Mononuclear cell (primary cell): ENCODE data around the gene MICOS13. TPM values are rescaled to one million over a fixed set of nuclear protein-coding genes. Genes with fewer than 3 reads are reported as not detected.

ENCODE experiments used
- H3K27me3 ChIP-seq: 2 replicates; pipeline ENCODE4 v1.6.0; 2011; ENCODE audit warnings: low read length, control low read depth; ENCODE audit not compliant: insufficient read depth
- H3K4me1 ChIP-seq: 2 replicates; pipeline ENCODE4 v1.5.1; 2011; ENCODE audit warnings: mild to moderate bottlenecking, low read length, control low read depth; ENCODE audit not compliant: insufficient read depth
- H3K4me3 ChIP-seq: 2 replicates; pipeline ENCODE4 v1.5.1; 2011; ENCODE audit warnings: mild to moderate bottlenecking, low read length, moderate library complexity
- H3K9me3 ChIP-seq: 2 replicates; pipeline ENCODE4 v1.5.1; 2011; ENCODE audit warnings: low read depth, mild to moderate bottlenecking, control low read depth, low read length
- total RNA-seq: library from RNA; depleted of rRNA; stranded (reverse); fragments of >200 nt; gene quantifications from one replicate; pipeline ENCODE4 v1.2.3, GENCODE V29; 2012

The MICOS13 gene
- total RNA-seq, 1 donor, result 8.5 TPM

- H3K4me1 ChIP-seq, result peaks cover 4% of the 10 kb centered on the region
- no peaks in the 10 kb centered on the region for H3K9me3 ChIP-seq
- H3K27me3 ChIP-seq, result no peaks in the 10 kb centered on the region
- no peak overlapping the region for H3K4me3 ChIP-seq
Measured at GRCh38 chr19:5642204-5642603, 38.1 kb downstream of the MICOS13 start.

GRCh38 chr19:5641171-5641570, 39.1 kb downstream of the MICOS13 start:
- Histone ChIP-seq H3K4me3 (no peak overlapping the region), H3K9me3 (no peaks in the 10 kb centered on the region), H3K27me3 (no peaks in the 10 kb centered on the region), H3K4me1 (peaks cover 4% of the 10 kb centered on the region)

- H3K9me3 ChIP-seq, result no peaks in the 10 kb centered on the region
- H3K4me1 ChIP-seq, result peaks cover 7% of the 10 kb centered on the region
- H3K27me3 ChIP-seq, result no peaks in the 10 kb centered on the region
- no peak overlapping the region for H3K4me3 ChIP-seq
Measured at GRCh38 chr19:5637971-5638370, 42.3 kb downstream of the MICOS13 start.

- Histone ChIP-seq H3K9me3 (no peaks in the 10 kb centered on the region), H3K4me3 (no peak overlapping the region), H3K4me1 (peaks cover 22% of the 10 kb centered on the region), H3K27me3 (no peaks in the 10 kb centered on the region)
Measured at GRCh38 chr19:5635427-5635826, 44.9 kb downstream of the MICOS13 start.

GRCh38 chr19:5632657-5633056, 47.7 kb downstream of the MICOS13 start:
- Histone ChIP-seq H3K27me3 (no peaks in the 10 kb centered on the region), H3K9me3 (no peaks in the 10 kb centered on the region), H3K4me3 (no peak overlapping the region), H3K4me1 (peaks cover 44% of the 10 kb centered on the region)

- H3K27me3 ChIP-seq, result no peaks in the 10 kb centered on the region
- no peak overlapping the region for H3K4me3 ChIP-seq
- no peaks in the 10 kb centered on the region for H3K9me3 ChIP-seq
- peaks cover 45% of the 10 kb centered on the region for H3K4me1 ChIP-seq
Measured at GRCh38 chr19:5632241-5632612, 48.1 kb downstream of the MICOS13 start.

GRCh38 chr19:5631567-5632240, 48.6 kb downstream of the MICOS13 start:
- no peak overlapping the region for H3K4me3 ChIP-seq
- H3K4me1 ChIP-seq, result peaks cover 50% of the 10 kb centered on the region
- H3K9me3 ChIP-seq, result no peaks in the 10 kb centered on the region
- no peaks in the 10 kb centered on the region for H3K27me3 ChIP-seq

- H3K4me3 ChIP-seq, result no peak overlapping the region
- no peaks in the 10 kb centered on the region for H3K27me3 ChIP-seq
- peaks cover 78% of the 10 kb centered on the region for H3K4me1 ChIP-seq
- no peaks in the 10 kb centered on the region for H3K9me3 ChIP-seq
Measured at GRCh38 chr19:5628919-5629481, 51.3 kb downstream of the MICOS13 start.

GRCh38 chr19:5628461-5628860, 51.9 kb downstream of the MICOS13 start:
- peaks cover 80% of the 10 kb centered on the region for H3K4me1 ChIP-seq
- no peaks in the 10 kb centered on the region for H3K9me3 ChIP-seq
- no peak overlapping the region for H3K4me3 ChIP-seq
- H3K27me3 ChIP-seq, result no peaks in the 10 kb centered on the region

Other genes with a start within 250 kb of the MICOS13 start
- not detected for gene ZNRF4, start 225.1 kb downstream of the MICOS13 start, total RNA-seq
- 0.84 TPM for gene TINCR, start 112.6 kb downstream of the MICOS13 start, total RNA-seq
- 107 TPM for gene SAFB2, start 57.7 kb downstream of the MICOS13 start, total RNA-seq
- gene SAFB, start 57.4 kb downstream of the MICOS13 start, total RNA-seq, result 140 TPM
- 3.5 TPM for gene HSD11B1L, start 511 bp upstream of the MICOS13 start, total RNA-seq
- gene RPL36, start 9.8 kb upstream of the MICOS13 start, total RNA-seq, result 378 TPM
- gene LONP1, start 39.6 kb upstream of the MICOS13 start, total RNA-seq, result 46.4 TPM
- gene CATSPERD, start 40.1 kb upstream of the MICOS13 start, total RNA-seq, result not detected
- 0.42 TPM for gene PRR22, start 104.2 kb upstream of the MICOS13 start, total RNA-seq
- 42.8 TPM for gene DUS3L, start 110.6 kb upstream of the MICOS13 start, total RNA-seq
- gene NRTN, start 124.6 kb upstream of the MICOS13 start, total RNA-seq, result 0.10 TPM
- gene FUT6, start 159.2 kb upstream of the MICOS13 start, total RNA-seq, result not detected
- 0.21 TPM for gene FUT3, start 170.9 kb upstream of the MICOS13 start, total RNA-seq
- 3.8 TPM for gene FUT5, start 190.0 kb upstream of the MICOS13 start, total RNA-seq
- gene NDUFA11, start 223.3 kb upstream of the MICOS13 start, total RNA-seq, result 59.5 TPM
- gene VMAC, start 224.4 kb upstream of the MICOS13 start, total RNA-seq, result 18.2 TPM
- 10.6 TPM for gene CAPS, start 233.7 kb upstream of the MICOS13 start, total RNA-seq